ENCODE data around the gene DHX9. TPM values are rescaled to one million over a fixed set of nuclear protein-coding genes. Genes with fewer than 3 reads are reported as not detected.

The DHX9 gene
- total and polyA plus RNA-seq, 9 of the 15 experiments (the other 6 are each of a cell fraction or from before 2014, with no cell fraction given), result 100 to 409 (median 294) TPM

DNA sequence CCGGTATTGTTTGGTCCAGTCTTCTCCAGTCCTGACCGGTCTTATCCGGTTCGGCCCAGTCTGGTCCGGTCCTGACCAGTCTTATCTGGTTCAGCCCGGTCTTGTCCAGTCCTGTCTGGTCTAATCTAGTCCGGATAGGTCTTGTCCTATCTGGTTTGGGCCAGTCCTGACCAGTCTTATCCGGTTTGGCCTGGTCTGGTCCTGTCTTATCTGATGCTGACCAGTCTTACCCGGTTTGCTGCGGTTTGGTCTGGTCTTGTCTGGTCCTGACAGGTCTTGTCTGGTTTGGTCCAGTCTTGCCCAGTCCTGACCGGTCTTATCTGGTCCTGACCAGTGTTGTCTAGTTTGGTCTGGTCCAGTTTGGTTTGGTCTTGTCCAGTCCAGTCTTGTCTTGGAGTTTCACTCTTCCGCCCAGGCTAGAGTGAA, 30.1 kb downstream of the DHX9 start (continued):
- TF ChIP-seq NCOR1 (IDR thresholded peaks at IDR 0.05) (0 out of 2 replicates have a peak, but pooled peaks have one; percentile 11), ZNF311 (CRISPR knock-in tag; IDR thresholded peaks at IDR 0.05) (no peak), NFXL1 (CRISPR knock-in tag; IDR thresholded peaks at IDR 0.05) (no peak), ZNF75A (CRISPR knock-in tag; IDR thresholded peaks at IDR 0.05) (no peak), SP1 (CRISPR knock-in tag; IDR thresholded peaks at IDR 0.05) (no peak), TEAD2 (tag; IDR thresholded peaks at IDR 0.05) (no peak), FOXJ3 (CRISPR knock-in tag; IDR thresholded peaks at IDR 0.05) (no peak), POLR2AphosphoS2 (IDR thresholded peaks at IDR 0.05; ENCODE audit: low read length) (0 out of 2 replicates have a peak, but pooled peaks have one; percentile 3), CSDE1 (IDR thresholded peaks at IDR 0.05) (no peak), FOXK1 (CRISPR knock-in tag; IDR thresholded peaks at IDR 0.05; ENCODE audit: borderline replicate concordance) (0 out of 2 replicates have a peak, but pooled peaks have one; percentile 55), CTBP1 (IDR thresholded peaks at IDR 0.05; ENCODE audit: borderline replicate concordance) (no peak), TCFL5 (CRISPR knock-in tag; conservative IDR thresholded peaks at IDR 0.05) (no peak), HEY1 (CRISPR knock-in tag; IDR thresholded peaks at IDR 0.05; ENCODE audit: borderline replicate concordance) (no peak), ZKSCAN3 (CRISPR knock-in tag; IDR thresholded peaks at IDR 0.05) (no peak), PURB (CRISPR knock-in tag; IDR thresholded peaks at IDR 0.05; ENCODE audit: low read depth) (no peak), CHCHD3 (CRISPR knock-in tag; IDR thresholded peaks at IDR 0.05) (peak; percentile 56; the same call in 1 of the 2 replicates), E2F3 (CRISPR knock-in tag; IDR thresholded peaks at IDR 0.05) (no peak), FIP1L1 (IDR thresholded peaks at IDR 0.05; ENCODE audit: low read depth, low read length, poor library complexity, severe bottlenecking) (no peak), TARDBP (IDR thresholded peaks at IDR 0.05) (peak; percentile 93)
- TF ChIP-seq, protein P1, sequence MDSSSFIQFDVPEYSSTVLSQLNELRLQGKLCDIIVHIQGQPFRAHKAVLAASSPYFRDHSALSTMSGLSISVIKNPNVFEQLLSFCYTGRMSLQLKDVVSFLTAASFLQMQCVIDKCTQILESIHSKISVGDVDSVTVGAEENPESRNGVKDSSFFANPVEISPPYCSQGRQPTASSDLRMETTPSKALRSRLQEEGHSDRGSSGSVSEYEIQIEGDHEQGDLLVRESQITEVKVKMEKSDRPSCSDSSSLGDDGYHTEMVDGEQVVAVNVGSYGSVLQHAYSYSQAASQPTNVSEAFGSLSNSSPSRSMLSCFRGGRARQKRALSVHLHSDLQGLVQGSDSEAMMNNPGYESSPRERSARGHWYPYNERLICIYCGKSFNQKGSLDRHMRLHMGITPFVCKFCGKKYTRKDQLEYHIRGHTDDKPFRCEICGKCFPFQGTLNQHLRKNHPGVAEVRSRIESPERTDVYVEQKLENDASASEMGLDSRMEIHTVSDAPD (CRISPR knock-in tag; IDR thresholded peaks at IDR 0.05), result no peak
- TF ChIP-seq, protein P2, sequence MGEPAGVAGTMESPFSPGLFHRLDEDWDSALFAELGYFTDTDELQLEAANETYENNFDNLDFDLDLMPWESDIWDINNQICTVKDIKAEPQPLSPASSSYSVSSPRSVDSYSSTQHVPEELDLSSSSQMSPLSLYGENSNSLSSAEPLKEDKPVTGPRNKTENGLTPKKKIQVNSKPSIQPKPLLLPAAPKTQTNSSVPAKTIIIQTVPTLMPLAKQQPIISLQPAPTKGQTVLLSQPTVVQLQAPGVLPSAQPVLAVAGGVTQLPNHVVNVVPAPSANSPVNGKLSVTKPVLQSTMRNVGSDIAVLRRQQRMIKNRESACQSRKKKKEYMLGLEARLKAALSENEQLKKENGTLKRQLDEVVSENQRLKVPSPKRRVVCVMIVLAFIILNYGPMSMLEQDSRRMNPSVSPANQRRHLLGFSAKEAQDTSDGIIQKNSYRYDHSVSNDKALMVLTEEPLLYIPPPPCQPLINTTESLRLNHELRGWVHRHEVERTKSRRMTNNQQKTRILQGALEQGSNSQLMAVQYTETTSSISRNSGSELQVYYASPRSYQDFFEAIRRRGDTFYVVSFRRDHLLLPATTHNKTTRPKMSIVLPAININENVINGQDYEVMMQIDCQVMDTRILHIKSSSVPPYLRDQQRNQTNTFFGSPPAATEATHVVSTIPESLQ (CRISPR knock-in tag; IDR thresholded peaks at IDR 0.05), result no peak
- TF ChIP-seq, protein P3, sequence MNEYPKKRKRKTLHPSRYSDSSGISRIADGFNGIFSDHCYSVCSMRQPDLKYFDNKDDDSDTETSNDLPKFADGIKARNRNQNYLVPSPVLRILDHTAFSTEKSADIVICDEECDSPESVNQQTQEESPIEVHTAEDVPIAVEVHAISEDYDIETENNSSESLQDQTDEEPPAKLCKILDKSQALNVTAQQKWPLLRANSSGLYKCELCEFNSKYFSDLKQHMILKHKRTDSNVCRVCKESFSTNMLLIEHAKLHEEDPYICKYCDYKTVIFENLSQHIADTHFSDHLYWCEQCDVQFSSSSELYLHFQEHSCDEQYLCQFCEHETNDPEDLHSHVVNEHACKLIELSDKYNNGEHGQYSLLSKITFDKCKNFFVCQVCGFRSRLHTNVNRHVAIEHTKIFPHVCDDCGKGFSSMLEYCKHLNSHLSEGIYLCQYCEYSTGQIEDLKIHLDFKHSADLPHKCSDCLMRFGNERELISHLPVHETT (CRISPR knock-in tag; conservative IDR thresholded peaks at IDR 0.05 in 1 of 2, IDR thresholded peaks at IDR 0.05 in 1 of 2), result no peak
- TF ChIP-seq, protein P4, sequence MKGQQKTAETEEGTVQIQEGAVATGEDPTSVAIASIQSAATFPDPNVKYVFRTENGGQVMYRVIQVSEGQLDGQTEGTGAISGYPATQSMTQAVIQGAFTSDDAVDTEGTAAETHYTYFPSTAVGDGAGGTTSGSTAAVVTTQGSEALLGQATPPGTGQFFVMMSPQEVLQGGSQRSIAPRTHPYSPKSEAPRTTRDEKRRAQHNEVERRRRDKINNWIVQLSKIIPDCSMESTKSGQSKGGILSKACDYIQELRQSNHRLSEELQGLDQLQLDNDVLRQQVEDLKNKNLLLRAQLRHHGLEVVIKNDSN (CRISPR knock-in tag; IDR thresholded peaks at IDR 0.05), result no peak
- TF ChIP-seq, protein P5, sequence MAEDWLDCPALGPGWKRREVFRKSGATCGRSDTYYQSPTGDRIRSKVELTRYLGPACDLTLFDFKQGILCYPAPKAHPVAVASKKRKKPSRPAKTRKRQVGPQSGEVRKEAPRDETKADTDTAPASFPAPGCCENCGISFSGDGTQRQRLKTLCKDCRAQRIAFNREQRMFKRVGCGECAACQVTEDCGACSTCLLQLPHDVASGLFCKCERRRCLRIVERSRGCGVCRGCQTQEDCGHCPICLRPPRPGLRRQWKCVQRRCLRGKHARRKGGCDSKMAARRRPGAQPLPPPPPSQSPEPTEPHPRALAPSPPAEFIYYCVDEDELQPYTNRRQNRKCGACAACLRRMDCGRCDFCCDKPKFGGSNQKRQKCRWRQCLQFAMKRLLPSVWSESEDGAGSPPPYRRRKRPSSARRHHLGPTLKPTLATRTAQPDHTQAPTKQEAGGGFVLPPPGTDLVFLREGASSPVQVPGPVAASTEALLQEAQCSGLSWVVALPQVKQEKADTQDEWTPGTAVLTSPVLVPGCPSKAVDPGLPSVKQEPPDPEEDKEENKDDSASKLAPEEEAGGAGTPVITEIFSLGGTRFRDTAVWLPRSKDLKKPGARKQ (CRISPR knock-in tag; IDR thresholded peaks at IDR 0.05), result no peak

All from K562 (cell line).